ENCODE data around the gene SH3BP1. TPM values are rescaled to one million over a fixed set of nuclear protein-coding genes. Genes with fewer than 3 reads are reported as not detected.

Gene SH3BP1
- total RNA-seq, 1 experiment from 2014 or later, result 12.9 TPM

- Histone ChIP-seq H3K27ac (ENCODE audit: low read depth, low read length, poor library complexity, severe bottlenecking) (no peak overlapping the region), H3K9me3 (ENCODE audit: low read depth, low read length, poor library complexity, severe bottlenecking) (no peaks in the 10 kb centered on the region), H3K27me3 (replicated peaks; ENCODE audit: insufficient read depth, low read depth, low read length, poor library complexity) (no peaks in the 10 kb centered on the region), H3K36me3 (ENCODE audit: insufficient read depth, low read length, poor library complexity, severe bottlenecking) (peaks cover 16% of the 10 kb centered on the region), H3K4me1 (ENCODE audit: insufficient read depth, low read length, poor library complexity, severe bottlenecking) (peaks cover 21% of the 10 kb centered on the region), H3K4me3 (ENCODE audit: low read depth, low read length, poor library complexity, severe bottlenecking) (no peak overlapping the region)
- ChIA-PET CTCF (interaction anchor here (0.9 to 1.3 kb wide), 4 partner anchors 13 to 50 kb away, joined by 3 to 4 read pairs (median 4); partner anchors contain the start of gene LGALS1), POLR2A (ENCODE audit: low non-redundant PET) (no interaction called here)
- TF ChIP-seq CTCF (conservative IDR thresholded peaks at IDR 0.05; ENCODE audit: low read depth, low read length) (no peak), EZH2 (IDR thresholded peaks at IDR 0.05; ENCODE audit: borderline replicate concordance, low read depth, low read length, poor library complexity, severe bottlenecking) (no peak)
- intact Hi-C loops (cut with micrococcal nuclease; ENCODE audit: unreplicated experiment), result no loop called here
- BruUV-seq (replicated peaks), result no TSS peak
- no peak for DNase-seq (ENCODE audit: low spot score)
Measured at GRCh38 chr22:37662039-37662438, 22.6 kb downstream of the SH3BP1 start.

GRCh38 chr22:37663521-37664140 is 24.2 kb downstream of the SH3BP1 start:
- Histone ChIP-seq H3K27ac (ENCODE audit: low read depth, low read length, poor library complexity, severe bottlenecking) (peak overlapping the region; percentile 5), H3K4me1 (ENCODE audit: insufficient read depth, low read length, poor library complexity, severe bottlenecking) (peaks cover 21% of the 10 kb centered on the region), H3K27me3 (replicated peaks; ENCODE audit: insufficient read depth, low read depth, low read length, poor library complexity) (no peaks in the 10 kb centered on the region), H3K36me3 (ENCODE audit: insufficient read depth, low read length, poor library complexity, severe bottlenecking) (peaks cover 16% of the 10 kb centered on the region), H3K9me3 (ENCODE audit: low read depth, low read length, poor library complexity, severe bottlenecking) (no peaks in the 10 kb centered on the region), H3K4me3 (ENCODE audit: low read depth, low read length, poor library complexity, severe bottlenecking) (no peak overlapping the region)
- DNase-seq (ENCODE audit: low spot score), result no peak
- no peak for TF ChIP-seq CTCF (conservative IDR thresholded peaks at IDR 0.05; ENCODE audit: low read depth, low read length)
- TF ChIP-seq EZH2 (IDR thresholded peaks at IDR 0.05; ENCODE audit: borderline replicate concordance, low read depth, low read length, poor library complexity, severe bottlenecking), result no peak
- POLR2A ChIA-PET (ENCODE audit: low non-redundant PET), result no interaction called here
- intact Hi-C loops (cut with micrococcal nuclease; ENCODE audit: unreplicated experiment), result no loop called here
- no TSS peak for BruUV-seq (replicated peaks)
- CTCF ChIA-PET, result no interaction called here

- intact Hi-C loops (cut with micrococcal nuclease; ENCODE audit: unreplicated experiment), result no loop called here
- no TSS peak for BruUV-seq (replicated peaks)
Measured at GRCh38 chr22:37664249-37665101, 25.0 kb downstream of the SH3BP1 start.

More at GRCh38 chr22:37664249-37665101, 25.0 kb downstream of the SH3BP1 start:
- TF ChIP-seq CTCF (conservative IDR thresholded peaks at IDR 0.05; ENCODE audit: low read depth, low read length) (no peak), EZH2 (IDR thresholded peaks at IDR 0.05; ENCODE audit: borderline replicate concordance, low read depth, low read length, poor library complexity, severe bottlenecking) (no peak)
- peaks cover 21% of the 10 kb centered on the region for H3K4me1 ChIP-seq (ENCODE audit: insufficient read depth, low read length, poor library complexity, severe bottlenecking)
- DNase-seq (ENCODE audit: low spot score), result no peak
- ChIA-PET POLR2A (ENCODE audit: low non-redundant PET) (no interaction called here), CTCF (no interaction called here)
- H3K36me3 ChIP-seq (ENCODE audit: insufficient read depth, low read length, poor library complexity, severe bottlenecking), result peaks cover 16% of the 10 kb centered on the region
- no peak overlapping the region for H3K4me3 ChIP-seq (ENCODE audit: low read depth, low read length, poor library complexity, severe bottlenecking)
- H3K9me3 ChIP-seq (ENCODE audit: low read depth, low read length, poor library complexity, severe bottlenecking), result no peaks in the 10 kb centered on the region
- no peaks in the 10 kb centered on the region for H3K27me3 ChIP-seq (replicated peaks; ENCODE audit: insufficient read depth, low read depth, low read length, poor library complexity)
- no peak overlapping the region for H3K27ac ChIP-seq (ENCODE audit: low read depth, low read length, poor library complexity, severe bottlenecking)
